Endothelial cell (in vitro differentiated cells): ENCODE data around the gene FTO. TPM values are rescaled to one million over a fixed set of nuclear protein-coding genes. Genes with fewer than 3 reads are reported as not detected.

Experiments used
- DNase-seq: peaks from one replicate; pipeline ENCODE4 v3.0.0; 2021; ENCODE audit warnings: low spot score
- H3K27ac Mint-ChIP-seq: one replicate; pipeline ENCODE4 v1.8.0; 2021; ENCODE audit warnings: mixed read lengths, inconsistent platforms; ENCODE audit not compliant: unreplicated experiment
- H3K27me3 Mint-ChIP-seq: one replicate; pipeline ENCODE4 v1.8.0; 2021; ENCODE audit warnings: mild to moderate bottlenecking, moderate library complexity, mixed read lengths, inconsistent platforms; ENCODE audit not compliant: unreplicated experiment
- H3K36me3 Mint-ChIP-seq: one replicate; pipeline ENCODE4 v1.8.0; 2021; ENCODE audit warnings: mild to moderate bottlenecking, low read depth, mixed read lengths, inconsistent platforms; ENCODE audit not compliant: unreplicated experiment
- H3K4me1 Mint-ChIP-seq: one replicate; pipeline ENCODE4 v1.8.0; 2021; ENCODE audit warnings: mild to moderate bottlenecking, mixed read lengths, inconsistent platforms; ENCODE audit not compliant: unreplicated experiment
- H3K4me3 Mint-ChIP-seq: one replicate; pipeline ENCODE4 v1.8.0; 2021; ENCODE audit warnings: mild to moderate bottlenecking, mixed read lengths, inconsistent platforms; ENCODE audit not compliant: unreplicated experiment
- H3K9me3 Mint-ChIP-seq: one replicate; pipeline ENCODE4 v1.8.0; 2021; ENCODE audit warnings: mixed read lengths, inconsistent platforms; ENCODE audit not compliant: unreplicated experiment
- total RNA-seq: library from RNA; stranded (reverse); fragmentation: NEBNext Ultra II Directional; extraction: Animal tissue kit (Norgen Biotek cat#: 25700); gene quantifications from one replicate; pipeline ENCODE4 v1.2.1, GENCODE V29; 2021; ENCODE audit not compliant: unreplicated experiment
- TF ChIP-seq, protein P1 (sequence below): fragments of 200-600 bp; sonication (generic); IDR thresholded peaks from one replicate; pipeline ENCODE4 v1.5.0; 2021; ENCODE audit warnings: antibody characterized with exemption; ENCODE audit not compliant: unreplicated experiment

FTO gene
- total RNA-seq, 1 donor from 2014 or later, result 83.8 TPM

DNA sequence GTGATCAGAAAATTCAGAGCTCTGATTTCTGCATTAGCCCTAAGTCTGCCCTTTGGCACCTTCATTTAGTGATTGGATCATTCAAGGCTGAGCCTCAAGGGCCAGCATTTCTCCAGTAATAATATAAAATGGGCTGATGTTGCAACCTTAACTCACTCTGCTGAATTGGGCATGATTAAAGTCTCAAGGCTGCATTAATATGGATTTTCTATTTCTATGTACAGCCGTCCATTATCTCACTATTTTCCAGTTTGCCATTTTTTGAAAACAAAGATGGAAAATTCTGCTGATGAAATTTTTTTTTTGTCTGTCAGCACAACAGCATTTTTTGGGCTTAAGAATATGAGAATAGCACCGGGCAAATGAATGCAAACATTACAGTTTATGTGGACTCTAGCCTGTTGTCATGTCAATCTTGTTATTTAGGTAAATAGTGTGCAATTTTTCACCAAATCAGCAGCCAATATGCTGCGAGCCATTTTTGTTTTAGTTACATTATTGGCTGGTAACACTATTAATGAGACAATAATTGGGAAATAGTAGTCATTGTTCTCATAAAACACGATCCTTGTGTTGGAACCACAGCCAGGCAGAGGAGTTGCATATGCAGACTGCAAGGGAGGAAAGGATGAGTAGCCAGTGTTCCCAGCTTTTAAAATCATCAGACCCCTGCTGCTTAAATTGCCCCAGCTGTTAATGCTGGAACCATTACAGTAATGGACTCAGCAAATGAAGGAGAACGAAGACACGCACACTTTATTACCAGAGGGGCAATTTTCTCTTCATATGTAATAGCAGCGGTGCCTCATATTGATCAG lies 10.5 kb downstream of the FTO start:
- no peaks in the 10 kb centered on the region for H3K36me3 Mint-ChIP-seq
- TF ChIP-seq, protein P1, sequence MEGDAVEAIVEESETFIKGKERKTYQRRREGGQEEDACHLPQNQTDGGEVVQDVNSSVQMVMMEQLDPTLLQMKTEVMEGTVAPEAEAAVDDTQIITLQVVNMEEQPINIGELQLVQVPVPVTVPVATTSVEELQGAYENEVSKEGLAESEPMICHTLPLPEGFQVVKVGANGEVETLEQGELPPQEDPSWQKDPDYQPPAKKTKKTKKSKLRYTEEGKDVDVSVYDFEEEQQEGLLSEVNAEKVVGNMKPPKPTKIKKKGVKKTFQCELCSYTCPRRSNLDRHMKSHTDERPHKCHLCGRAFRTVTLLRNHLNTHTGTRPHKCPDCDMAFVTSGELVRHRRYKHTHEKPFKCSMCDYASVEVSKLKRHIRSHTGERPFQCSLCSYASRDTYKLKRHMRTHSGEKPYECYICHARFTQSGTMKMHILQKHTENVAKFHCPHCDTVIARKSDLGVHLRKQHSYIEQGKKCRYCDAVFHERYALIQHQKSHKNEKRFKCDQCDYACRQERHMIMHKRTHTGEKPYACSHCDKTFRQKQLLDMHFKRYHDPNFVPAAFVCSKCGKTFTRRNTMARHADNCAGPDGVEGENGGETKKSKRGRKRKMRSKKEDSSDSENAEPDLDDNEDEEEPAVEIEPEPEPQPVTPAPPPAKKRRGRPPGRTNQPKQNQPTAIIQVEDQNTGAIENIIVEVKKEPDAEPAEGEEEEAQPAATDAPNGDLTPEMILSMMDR, result no peak
- no peak for DNase-seq

DNA sequence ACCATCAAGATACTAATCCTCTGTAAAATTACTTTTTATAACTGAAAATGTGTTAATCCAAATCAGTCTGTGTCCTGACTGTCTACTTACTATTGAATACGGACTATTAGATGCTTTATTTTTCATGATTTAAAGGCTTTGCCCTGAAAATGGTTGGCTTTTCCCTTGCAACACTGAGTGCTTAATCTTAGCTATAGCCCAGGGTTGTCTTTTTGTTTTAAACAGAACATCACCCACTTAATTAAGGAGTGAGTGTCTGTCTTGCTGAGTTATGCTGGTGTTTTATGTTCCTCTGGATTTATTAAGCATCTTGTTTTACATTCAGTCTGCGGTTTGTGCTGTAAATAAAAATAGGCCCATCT lies 11.0 kb downstream of the FTO start:
- peaks cover 7% of the 10 kb centered on the region for H3K4me1 Mint-ChIP-seq
- H3K4me3 Mint-ChIP-seq, result no peak overlapping the region
- no peak overlapping the region for H3K27ac Mint-ChIP-seq
- H3K9me3 Mint-ChIP-seq, result no peaks in the 10 kb centered on the region
- TF ChIP-seq, protein P1, result no peak
- no peaks in the 10 kb centered on the region for H3K36me3 Mint-ChIP-seq
- DNase-seq, result no peak
- H3K27me3 Mint-ChIP-seq, result no peaks in the 10 kb centered on the region

More for the DNA sequence above, 10.5 kb downstream of the FTO start:
- Mint-ChIP-seq H3K27me3 (no peaks in the 10 kb centered on the region), H3K4me1 (peaks cover 7% of the 10 kb centered on the region), H3K9me3 (no peaks in the 10 kb centered on the region), H3K27ac (no peak overlapping the region), H3K4me3 (no peak overlapping the region)

DNA sequence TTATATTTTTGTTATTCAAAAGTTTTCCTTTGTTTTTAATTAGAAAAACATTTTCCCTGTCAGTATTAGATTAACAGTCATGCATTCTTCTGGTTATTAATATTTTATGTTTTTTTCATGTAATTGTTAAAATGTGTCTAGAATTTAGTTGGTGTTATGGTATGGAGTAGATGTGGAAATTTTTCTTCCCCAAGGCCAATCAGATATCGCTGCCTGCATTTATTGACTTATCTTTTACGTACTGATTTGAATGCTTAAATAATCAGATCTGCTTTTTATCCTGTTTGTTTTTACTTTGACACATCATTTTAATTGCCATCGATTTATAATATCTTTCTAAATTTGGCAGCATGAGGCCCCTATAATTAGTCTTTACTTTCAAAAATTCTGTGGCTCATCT lies 13.6 kb downstream of the FTO start:
- H3K4me3 Mint-ChIP-seq, result no peak overlapping the region

DNA sequence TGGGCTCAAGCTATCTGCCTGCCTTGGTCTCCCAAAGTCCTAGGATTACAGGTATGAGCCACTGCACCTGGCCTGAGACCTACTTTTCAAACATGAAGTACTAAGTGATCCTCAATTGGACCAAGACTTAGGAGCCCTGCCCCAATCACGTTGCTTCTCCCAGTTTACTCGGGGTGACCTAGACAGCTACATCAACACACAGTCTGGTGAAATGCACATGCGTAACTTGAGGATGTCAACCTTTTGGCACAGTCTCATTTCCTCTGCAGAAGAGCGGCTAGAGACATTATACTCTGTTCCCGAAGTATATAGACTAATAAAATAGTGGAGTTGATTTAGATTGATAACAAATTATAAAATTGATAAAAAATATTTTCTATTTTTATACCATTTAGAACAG lies 17.1 kb downstream of the FTO start:
- no peaks in the 10 kb centered on the region for H3K36me3 Mint-ChIP-seq
- no peak overlapping the region for H3K4me3 Mint-ChIP-seq

More for the DNA sequence above, 13.6 kb downstream of the FTO start:
- DNase-seq, result no peak
- H3K4me1 Mint-ChIP-seq, result peaks cover 7% of the 10 kb centered on the region
- TF ChIP-seq, protein P1, result no peak
- no peaks in the 10 kb centered on the region for H3K27me3 Mint-ChIP-seq
- H3K36me3 Mint-ChIP-seq, result no peaks in the 10 kb centered on the region
- H3K27ac Mint-ChIP-seq, result no peak overlapping the region
- no peaks in the 10 kb centered on the region for H3K9me3 Mint-ChIP-seq

DNA sequence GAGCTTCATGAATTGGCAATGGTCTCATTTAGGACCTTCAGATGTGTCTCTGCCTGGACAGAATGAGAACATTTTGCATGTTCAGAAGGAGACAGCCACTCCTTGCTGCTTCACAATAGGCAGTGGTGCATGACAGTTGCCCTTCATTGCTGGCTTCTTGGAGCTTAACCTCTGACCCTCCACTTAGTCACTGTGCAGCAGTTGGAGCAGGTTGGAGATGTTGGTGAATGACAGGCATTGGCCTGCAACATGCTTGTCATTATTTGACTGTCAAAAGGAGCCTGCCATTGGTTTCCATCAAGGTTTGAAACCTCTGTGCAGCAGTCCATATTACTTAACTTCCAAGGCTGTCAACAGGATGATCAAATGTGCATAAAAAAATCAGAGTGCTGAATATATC lies 22.7 kb downstream of the FTO start:
- Mint-ChIP-seq H3K36me3 (no peaks in the 10 kb centered on the region), H3K27me3 (no peaks in the 10 kb centered on the region), H3K4me3 (no peak overlapping the region), H3K9me3 (no peaks in the 10 kb centered on the region), H3K27ac (no peak overlapping the region), H3K4me1 (no peaks in the 10 kb centered on the region)
- DNase-seq, result no peak
- TF ChIP-seq, protein P1, result no peak

More for the DNA sequence above, 17.1 kb downstream of the FTO start:
- Mint-ChIP-seq H3K27me3 (no peaks in the 10 kb centered on the region), H3K4me1 (peaks cover 3% of the 10 kb centered on the region), H3K9me3 (no peaks in the 10 kb centered on the region), H3K27ac (no peak overlapping the region)
- TF ChIP-seq, protein P1, result no peak
- DNase-seq, result no peak
